OCI-LY3 (cell line): ENCODE data around the gene SERPINB8.
"Not testable (repeated sequence)": the region's sequence is repeated elsewhere in the genome, so short reads cannot be mapped to it uniquely, and the experiment has no call there.

Source experiments
- H2AFZ ChIP-seq: fragments of 200-600, 300-600 bp; shearing (Covaris generic); 2 replicates; pipeline ENCODE4 v1.6.0; 2014; ENCODE audit warnings: antibody characterized with exemption, low read depth, low read length
- H3K27ac ChIP-seq: fragments of 200-600, 300-600 bp; sonication (generic); 2 replicates; pipeline ENCODE4 v1.5.1; 2014; ENCODE audit warnings: mild to moderate bottlenecking, low read length, moderate library complexity, mixed read lengths
- H3K27me3 ChIP-seq: fragments of 200-600, 300-600 bp; sonication (generic); 2 replicates; pipeline ENCODE4 v1.6.1; 2014; ENCODE audit warnings: low read depth, low read length, mixed read lengths
- H3K36me3 ChIP-seq: fragments of 200-600, 300-600 bp; sonication (generic); replicated peaks from 2 replicates; pipeline ENCODE3; 2014; ENCODE audit warnings: low read depth, low read length, mixed read lengths
- H3K4me1 ChIP-seq: fragments of 300-600, 200-600 bp; sonication (generic); 2 replicates; pipeline ENCODE4 v1.6.1; 2014; ENCODE audit warnings: low read length, mixed read lengths
- H3K4me2 ChIP-seq: fragments of 200-600, 300-600 bp; sonication (generic); 2 replicates; pipeline ENCODE4 v1.6.1; 2014; ENCODE audit warnings: low read length, mixed read lengths
- H3K4me3 ChIP-seq: fragments of 300-600, 200-600 bp; sonication (generic); 2 replicates; pipeline ENCODE4 v1.5.1; 2014; ENCODE audit warnings: antibody characterized with exemption, mild to moderate bottlenecking, low read length, moderate library complexity
- H3K79me2 ChIP-seq: fragments of 300-600, 200-600 bp; shearing (Covaris generic); 2 replicates; pipeline ENCODE4 v1.6.1; 2014; ENCODE audit warnings: mild to moderate bottlenecking, low read length, mixed read lengths
- H3K9ac ChIP-seq: fragments of 300-600, 200-600 bp; shearing (Covaris generic); 2 replicates; pipeline ENCODE4 v1.6.0; 2014; ENCODE audit warnings: mild to moderate bottlenecking, low read length, moderate library complexity
- H3K9me3 ChIP-seq: fragments of 200-600, 300-600 bp; shearing (Covaris generic); 2 replicates; pipeline ENCODE4 v1.6.1; 2014; ENCODE audit warnings: low read length, mixed read lengths; ENCODE audit not compliant: insufficient read depth
- H4K20me1 ChIP-seq: fragments of 200-600, 300-600 bp; sonication (generic); 2 replicates; pipeline ENCODE4 v1.6.1; 2016; ENCODE audit warnings: low read length, mixed read lengths; ENCODE audit not compliant: insufficient read depth
- CTCF ChIP-seq: fragments of 200-600, 300-600 bp; sonication (generic); IDR thresholded peaks from 2 replicates; pipeline ENCODE4 v1.5.1; 2014; ENCODE audit warnings: antibody characterized with exemption, low read length, low read depth
- EZH2phosphoT487 ChIP-seq: fragments of 200-600 bp; shearing (Covaris generic); IDR thresholded peaks from 2 replicates; pipeline ENCODE4 v1.6.1; 2018; ENCODE audit warnings: antibody characterized with exemption, mixed run types, low read depth

Gene SERPINB8

DNA sequence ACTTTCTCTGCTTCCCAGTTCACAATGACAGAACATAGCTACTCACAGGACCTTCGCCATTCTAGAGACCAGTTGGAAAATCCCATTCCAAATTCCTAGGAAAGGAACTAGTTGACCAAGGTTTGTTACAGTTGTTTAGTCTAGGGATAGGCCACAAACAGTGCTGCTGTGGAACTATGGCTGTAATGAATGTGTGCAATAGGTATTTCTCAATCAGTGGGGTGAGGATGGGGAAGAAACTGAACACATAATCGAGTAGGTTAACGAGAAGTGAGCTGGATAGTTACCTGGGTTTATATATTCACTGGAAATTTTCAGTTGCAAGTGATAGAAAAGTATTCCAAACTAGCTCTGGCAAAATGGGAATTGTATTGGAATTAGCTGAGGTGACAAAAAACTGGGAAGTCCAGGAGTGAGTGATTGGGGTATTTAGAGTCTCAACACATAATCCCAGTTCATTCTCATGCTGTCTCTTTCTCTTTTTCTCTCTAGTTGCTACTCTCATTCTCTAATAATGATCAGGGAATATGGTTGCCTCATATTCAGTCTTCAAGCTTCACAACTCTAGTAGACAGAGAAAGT, 39.0 kb upstream of the SERPINB8 start:
- Histone ChIP-seq H3K4me2 (no peak overlapping the region), H2AFZ (no peak overlapping the region), H3K4me1 (peaks cover 4% of the 10 kb centered on the region; the same call in 1 of the 2 replicates), H3K4me3 (no peak overlapping the region), H3K27me3 (0 out of 2 replicates have a peak, but pooled peaks cover 2% of the 10 kb centered on the region), H3K9ac (no peak overlapping the region), H4K20me1 (no peaks in the 10 kb centered on the region), H3K79me2 (no peaks in the 10 kb centered on the region), H3K27ac (no peak overlapping the region), H3K36me3 (no peaks in the 10 kb centered on the region), H3K9me3 (no peaks in the 10 kb centered on the region)
- TF ChIP-seq EZH2phosphoT487 (no peak), CTCF (no peak)

DNA sequence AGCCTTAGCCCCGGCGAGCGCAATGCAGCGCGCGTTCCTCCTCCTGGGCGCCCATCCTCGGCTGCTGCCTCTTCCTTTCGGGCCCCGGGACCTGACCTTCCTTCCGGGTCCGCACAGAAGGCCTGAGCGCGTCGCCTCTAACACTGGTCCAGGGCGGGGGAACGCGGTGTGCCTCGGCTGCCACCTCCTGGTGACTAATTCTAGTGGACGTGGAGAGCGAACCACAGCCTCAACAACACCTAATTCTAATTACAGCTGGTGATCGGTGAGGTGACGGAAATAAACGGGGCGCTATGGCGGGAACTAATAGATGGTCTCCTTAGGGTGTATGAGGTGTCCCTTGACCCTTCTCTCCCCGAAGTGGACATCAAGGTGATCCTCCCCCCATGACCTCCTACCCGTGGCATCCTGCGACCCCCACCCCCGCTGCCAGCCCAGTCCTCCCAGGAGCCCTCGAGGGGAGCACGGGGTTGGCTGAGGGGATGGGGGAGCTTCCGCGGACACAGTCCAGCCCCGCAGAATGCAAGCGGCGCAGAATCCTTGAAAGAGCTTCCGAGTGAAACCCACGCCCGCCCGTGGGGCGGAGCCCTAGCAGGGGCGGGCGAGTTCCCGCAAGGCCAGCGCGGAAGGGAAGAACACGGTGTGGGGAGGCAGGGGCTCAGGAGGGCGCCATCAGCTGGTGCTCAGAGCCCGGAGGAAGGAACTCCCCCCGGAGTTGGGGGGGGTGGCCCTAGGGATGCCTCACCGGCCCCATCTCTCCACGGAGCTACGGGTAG, 33.5 kb upstream of the SERPINB8 start:
- Histone ChIP-seq H3K4me2 (peak overlapping the region; percentile 91), H2AFZ (peak overlapping the region; percentile 99), H3K9ac (peak overlapping the region; percentile 86), H3K27me3 (peaks cover 10% of the 10 kb centered on the region; the same call in 1 of the 2 replicates), H3K4me1 (peaks cover 15% of the 10 kb centered on the region), H3K9me3 (no peaks in the 10 kb centered on the region), H3K79me2 (no peaks in the 10 kb centered on the region), H3K27ac (peak overlapping the region; percentile 25), H3K4me3 (peak overlapping the region; percentile 83), H3K36me3 (no peaks in the 10 kb centered on the region), H4K20me1 (no peaks in the 10 kb centered on the region)
- TF ChIP-seq CTCF (peak; percentile 96), EZH2phosphoT487 (no peak)

GRCh38 chr18:63936932-63937393, 32.9 kb upstream of the SERPINB8 start:
- Histone ChIP-seq H4K20me1 (no peaks in the 10 kb centered on the region), H3K79me2 (no peaks in the 10 kb centered on the region), H3K9ac (peak overlapping the region; percentile 86), H3K4me1 (peaks cover 15% of the 10 kb centered on the region), H3K9me3 (no peaks in the 10 kb centered on the region), H2AFZ (peak overlapping the region; percentile 99), H3K4me2 (peak overlapping the region; percentile 91), H3K27me3 (peaks cover 10% of the 10 kb centered on the region; the same call in 1 of the 2 replicates), H3K27ac (0 out of 2 replicates have a peak overlapping the region, but pooled peaks have one; percentile 25), H3K4me3 (peak overlapping the region; percentile 83), H3K36me3 (no peaks in the 10 kb centered on the region)
- TF ChIP-seq CTCF (no peak), EZH2phosphoT487 (no peak)

DNA sequence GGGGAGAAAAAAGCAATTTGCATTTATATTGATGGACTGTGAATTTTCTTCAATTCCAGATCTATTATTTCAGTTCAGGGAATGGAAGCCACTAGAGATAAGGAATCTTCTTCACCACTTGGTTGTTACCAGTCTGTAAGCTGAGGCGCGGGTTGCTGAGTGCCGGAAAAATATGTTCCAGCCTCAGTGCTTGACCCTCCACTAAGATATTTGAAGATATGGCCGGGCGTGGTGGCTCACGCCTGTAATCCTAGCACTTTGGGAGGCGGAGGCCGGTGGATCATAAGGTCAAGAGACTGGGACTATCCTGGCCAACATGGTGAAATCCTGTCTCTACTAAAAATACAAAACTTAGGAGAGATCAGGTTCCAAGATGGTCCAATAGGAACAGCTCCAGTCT, 29.9 kb upstream of the SERPINB8 start:
- Histone ChIP-seq H4K20me1 (no peaks in the 10 kb centered on the region), H2AFZ (no peak overlapping the region), H3K4me1 (peaks cover 15% of the 10 kb centered on the region), H3K4me2 (no peak overlapping the region), H3K79me2 (no peaks in the 10 kb centered on the region), H3K9me3 (no peaks in the 10 kb centered on the region), H3K9ac (no peak overlapping the region), H3K4me3 (no peak overlapping the region), H3K27ac (no peak overlapping the region), H3K27me3 (peaks cover 16% of the 10 kb centered on the region), H3K36me3 (no peaks in the 10 kb centered on the region)
- TF ChIP-seq CTCF (no peak), EZH2phosphoT487 (no peak)

DNA sequence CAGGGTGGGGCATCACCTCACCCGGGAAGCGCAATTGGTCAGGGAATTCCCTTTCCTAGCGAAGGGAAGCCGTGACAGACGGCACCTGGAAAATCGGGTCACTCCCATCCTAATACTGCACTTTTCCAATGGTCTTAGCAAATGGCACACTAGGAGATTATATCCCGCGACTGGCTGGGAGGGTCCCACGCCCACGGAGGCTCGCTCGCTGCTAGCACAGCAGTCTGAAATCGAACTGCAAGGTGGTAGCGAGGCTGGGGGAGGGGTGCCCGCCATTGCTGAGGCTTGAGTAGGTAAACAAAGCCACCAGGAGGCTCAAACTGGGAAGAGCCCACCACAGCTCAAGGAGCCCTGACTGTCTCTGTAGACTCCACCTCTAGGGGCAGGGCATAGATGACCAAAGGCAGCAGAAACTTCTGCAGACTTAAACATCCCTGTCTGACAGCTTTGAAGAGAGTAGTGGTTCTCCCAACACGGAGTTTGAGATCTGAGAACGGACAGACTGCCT, 29.3 kb upstream of the SERPINB8 start:
- peaks cover 16% of the 10 kb centered on the region for H3K27me3 ChIP-seq
- not testable (repeated sequence) for H3K4me3 ChIP-seq, H3K4me2 ChIP-seq, H3K27ac ChIP-seq, H3K9me3 ChIP-seq, H2AFZ ChIP-seq, H3K9ac ChIP-seq, H4K20me1 ChIP-seq, H3K36me3 ChIP-seq, H3K79me2 ChIP-seq
- H3K4me1 ChIP-seq, result peaks cover 13% of the 10 kb centered on the region
